Small intestine (tissue), 7 donors: Measurements from ENCODE around the gene HCN1. TPM values are rescaled to one million over a fixed set of nuclear protein-coding genes. Genes with fewer than 3 reads are reported as not detected.
"Not testable (repeated sequence)": the region's sequence is repeated elsewhere in the genome, so short reads cannot be mapped to it uniquely, and the experiment has no call there.

ENCODE experiments used
- DNase-seq, 2 donors: peaks; one replicate each; pipeline versions ENCODE4 v3.0.0 to v3.0.0-alpha.2; 2013
- FAIRE-seq: peaks from 2 replicates; lab custom pipeline; 2012; peaks lifted over from hg19 to GRCh38; lab: Jason Lieb, UNC
- H3K27ac ChIP-seq, 3 donors: one replicate each; pipeline ENCODE4 v1.5.1; 2013; ENCODE audit warnings: low read length in 2 of 3, mild to moderate bottlenecking in 2 of 3, control low read depth in 1 of 3, inconsistent platforms in 1 of 3, low read depth in 1 of 3, moderate library complexity in 1 of 3
- H3K27me3 ChIP-seq, 3 donors: one replicate each; pipeline ENCODE4 v1.6.1; 2013; ENCODE audit warnings: low read length in 3 of 3, inconsistent platforms in 1 of 3; ENCODE audit not compliant: control insufficient read depth in 3 of 3, insufficient read depth in 3 of 3
- H3K36me3 ChIP-seq, 3 donors: one replicate each; pipeline ENCODE4 v1.6.1; 2013; ENCODE audit warnings: low read length in 3 of 3, inconsistent platforms in 1 of 3, low read depth in 1 of 3, mild to moderate bottlenecking in 1 of 3, moderate library complexity in 1 of 3; ENCODE audit not compliant: control insufficient read depth in 3 of 3, insufficient read depth in 2 of 3
- H3K4me1 ChIP-seq, 3 donors: one replicate each; pipeline ENCODE4 v1.6.1; 2013; ENCODE audit warnings: low read length in 2 of 3, inconsistent platforms in 1 of 3, low read depth in 1 of 3, mild to moderate bottlenecking in 1 of 3, moderate library complexity in 1 of 3; ENCODE audit not compliant: control insufficient read depth in 3 of 3, insufficient read depth in 2 of 3
- H3K4me3 ChIP-seq, 3 donors: one replicate each; pipeline ENCODE4 v1.5.1; 2013; ENCODE audit warnings: low read length in 3 of 3, control low read depth in 1 of 3, inconsistent platforms in 1 of 3, low read depth in 1 of 3, mild to moderate bottlenecking in 1 of 3, moderate library complexity in 1 of 3
- H3K9me3 ChIP-seq, 2 donors: one replicate each; pipeline ENCODE4 v1.6.1; 2013; ENCODE audit warnings: low read depth in 1 of 2, low read length in 1 of 2; ENCODE audit not compliant: control insufficient read depth in 2 of 2, insufficient read depth in 1 of 2
- WGBS, 3 donors: extraction: QIAGEN DNeasy Blood & Tissue Kit; methylation state at CpG; one replicate each; pipeline ENCODE4 v1.1.7; 2013; 5-methylcytosine and 5-hydroxymethylcytosine counted together
- polyA plus RNA-seq, 4 donors: library from polyadenylated mRNA; stranded (reverse) in 3 of 4; unstranded in 1 of 4; fragments of 200-250 nt in 3 of 4; fragments of 120-200 nt in 1 of 4; gene quantifications; one replicate each; pipeline versions ENCODE4 v1.2.1 to v1.2.3, GENCODE V29; 2013
- donor health status: healthy with polysubstance abuse.
- donor health status: control.
- donor health status: control.
- donor health status: Bipolar disorder and iron deficiency.
- donor health status: healthy.

The HCN1 gene
- polyA plus RNA-seq, 4 donors: 0.22 to 0.25 TPM; not detected in 2

GRCh38 chr5:45355189-45355992 is 340.8 kb downstream of the HCN1 start:
- Histone ChIP-seq H3K36me3 (no peaks in the 10 kb centered on the region), H3K4me3 (no peak overlapping the region), H3K27me3 (no peaks in the 10 kb centered on the region), H3K9me3 (no peaks in the 10 kb centered on the region), H3K4me1 (no peaks in the 10 kb centered on the region), H3K27ac (no peak overlapping the region)
- FAIRE-seq (no peak), DNase-seq (no peak)
- 82 to 91% (median 91%) methylated on average over 3 of the region's 3 CpGs for WGBS, 3 donors

DNA sequence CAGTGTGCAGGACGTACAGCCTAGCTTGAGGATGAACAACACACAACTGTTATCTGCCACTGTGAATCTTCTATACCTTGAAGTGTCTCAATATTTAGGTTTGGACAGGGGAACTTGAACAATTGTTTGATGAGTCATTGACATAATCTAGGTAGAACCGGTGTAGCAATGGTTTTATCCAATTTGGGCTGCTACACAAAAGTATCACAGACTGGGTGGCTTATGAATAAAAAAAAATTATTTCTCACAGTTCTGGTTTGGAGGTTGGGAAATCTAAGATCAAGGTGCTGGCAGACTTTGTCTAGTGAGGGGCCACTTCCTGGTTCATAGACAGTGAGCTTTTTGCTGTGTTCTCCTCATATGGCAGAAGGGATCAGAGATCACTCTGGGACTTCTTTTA is 359.7 kb downstream of the HCN1 start:
- Histone ChIP-seq H3K27me3 (no peaks in the 10 kb centered on the region), H3K4me3 (no peak overlapping the region), H3K9me3 (no peaks in the 10 kb centered on the region), H3K27ac (no peak overlapping the region), H3K4me1 (no peaks in the 10 kb centered on the region), H3K36me3 (no peaks in the 10 kb centered on the region)
- 75 to 80% (median 76%) methylated on average over 2 of the region's 2 CpGs for WGBS, 3 donors
- DNase-seq: no peak
- FAIRE-seq: no peak

- DNase-seq: no peak
- no peak overlapping the region for H3K27ac ChIP-seq
- 78 to 90% (median 86%) methylated on average over 2 of the region's 2 CpGs for WGBS, 3 donors
- no peaks in the 10 kb centered on the region for H3K9me3 ChIP-seq
- no peaks in the 10 kb centered on the region for H3K27me3 ChIP-seq
- no peaks in the 10 kb centered on the region for H3K36me3 ChIP-seq
- H3K4me1 ChIP-seq: no peaks in the 10 kb centered on the region
- FAIRE-seq: no peak
- no peak overlapping the region for H3K4me3 ChIP-seq
These were observed 360.2 kb downstream of the HCN1 start for GRCh38 chr5:45335978-45336377.

DNA sequence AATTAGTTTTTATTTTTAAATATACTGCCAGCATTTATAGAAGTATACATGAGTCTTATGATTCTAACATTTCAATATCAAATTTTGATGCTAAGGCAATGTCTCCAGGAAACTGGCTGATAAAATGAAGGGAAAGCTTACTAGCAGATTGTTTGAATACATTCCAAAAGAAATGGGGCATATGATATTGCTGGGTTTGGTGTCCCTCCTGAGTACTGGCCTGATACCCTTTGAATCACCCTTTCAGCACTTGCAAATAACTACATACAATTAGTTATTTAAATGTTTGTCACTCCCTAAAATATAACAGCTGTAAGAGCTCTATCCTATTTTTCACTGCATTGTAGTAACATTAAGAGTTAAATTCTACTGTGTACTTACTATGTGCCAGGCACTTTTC is 360.8 kb downstream of the HCN1 start:
- Histone ChIP-seq H3K27ac (no peak overlapping the region), H3K4me1 (no peaks in the 10 kb centered on the region), H3K36me3 (no peaks in the 10 kb centered on the region), H3K4me3 (no peak overlapping the region), H3K9me3 (no peaks in the 10 kb centered on the region), H3K27me3 (no peaks in the 10 kb centered on the region)
- FAIRE-seq: no peak
- no peak for DNase-seq

DNA sequence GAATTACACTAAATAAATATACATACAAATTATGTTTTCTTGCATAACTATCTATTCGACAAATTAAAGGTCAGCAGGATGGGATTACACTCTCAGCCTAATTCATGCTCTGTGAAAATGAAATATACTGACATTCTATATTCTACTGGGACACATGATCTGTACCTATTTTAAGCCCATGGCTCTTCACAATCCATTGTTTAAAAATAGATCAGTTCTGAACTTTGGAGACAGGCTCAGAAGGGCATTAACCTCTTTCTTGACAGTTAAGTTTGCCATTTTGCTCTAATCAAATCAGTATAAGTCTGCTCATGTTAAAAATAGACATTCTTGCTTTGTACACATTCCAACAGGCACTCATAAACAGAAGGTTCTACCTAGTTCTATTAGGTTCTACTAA is 361.2 kb downstream of the HCN1 start:
- no peaks in the 10 kb centered on the region for H3K27me3 ChIP-seq
- 74 to 90% (median 82%) methylated on average over 1 of the region's 1 CpG for WGBS, 3 donors
- no peaks in the 10 kb centered on the region for H3K36me3 ChIP-seq
- H3K4me1 ChIP-seq: no peaks in the 10 kb centered on the region
- H3K9me3 ChIP-seq: no peaks in the 10 kb centered on the region
- no peak for DNase-seq
- no peak overlapping the region for H3K27ac ChIP-seq
- no peak overlapping the region for H3K4me3 ChIP-seq
- FAIRE-seq: no peak

GRCh38 chr5:45312627-45313026 is 383.6 kb downstream of the HCN1 start:
- H3K4me3 ChIP-seq, FAIRE-seq, H3K36me3 ChIP-seq, H3K27me3 ChIP-seq, H3K27ac ChIP-seq, H3K4me1 ChIP-seq, DNase-seq, H3K9me3 ChIP-seq: not testable (repeated sequence)
- 71 to 86% (median 75%) methylated on average over 8 of the region's 8 CpGs for WGBS, 3 donors

GRCh38 chr5:45295231-45295630 is 400.9 kb downstream of the HCN1 start:
- H3K27me3 ChIP-seq: no peaks in the 10 kb centered on the region
- no peak overlapping the region for H3K27ac ChIP-seq
- H3K9me3 ChIP-seq: no peaks in the 10 kb centered on the region
- H3K4me1 ChIP-seq: no peaks in the 10 kb centered on the region
- no peaks in the 10 kb centered on the region for H3K36me3 ChIP-seq
- H3K4me3 ChIP-seq: no peak overlapping the region
- FAIRE-seq: no peak
- WGBS, 3 donors: 84 to 87% (median 86%) methylated on average over 2 of the region's 2 CpGs
- no peak for DNase-seq

GRCh38 chr5:45288746-45289145 is 407.4 kb downstream of the HCN1 start:
- no peak for DNase-seq

GRCh38 chr5:45284436-45284835 is 411.7 kb downstream of the HCN1 start:
- no peak for DNase-seq
- WGBS, 3 donors: 74 to 90% (median 85%) methylated on average over 1 of the region's 1 CpG
- no peaks in the 10 kb centered on the region for H3K4me1 ChIP-seq
- H3K4me3 ChIP-seq: no peak overlapping the region
- H3K27ac ChIP-seq: no peak overlapping the region
- H3K36me3 ChIP-seq: no peaks in the 10 kb centered on the region
- no peak for FAIRE-seq
- H3K27me3 ChIP-seq: no peaks in the 10 kb centered on the region
- H3K9me3 ChIP-seq: no peaks in the 10 kb centered on the region

More at GRCh38 chr5:45288746-45289145, 407.4 kb downstream of the HCN1 start:
- Histone ChIP-seq H3K36me3 (no peaks in the 10 kb centered on the region), H3K9me3 (no peaks in the 10 kb centered on the region), H3K27me3 (no peaks in the 10 kb centered on the region), H3K4me3 (no peak overlapping the region), H3K27ac (no peak overlapping the region), H3K4me1 (no peaks in the 10 kb centered on the region)
- 87 to 100% (median 92%) methylated on average over 1 of the region's 1 CpG for WGBS, 3 donors
- FAIRE-seq: no peak
